D721Med (cell line): ENCODE results near the gene ZSWIM3.

Experiments
- DNase-seq: peaks from one replicate; pipeline ENCODE4 v3.0.0; 2011; ENCODE audit warnings: low spot score; ENCODE audit not compliant: insufficient read length
- FAIRE-seq: peaks from 2 replicates; lab custom pipeline; 2011; peaks lifted over from hg19 to GRCh38; lab: Jason Lieb, UNC
- CTCF ChIP-seq: IDR thresholded peaks from 2 replicates; pipeline ENCODE4 v1.5.1; 2012; ENCODE audit warnings: mild to moderate bottlenecking, control low read depth; ENCODE audit not compliant: insufficient read depth; ENCODE audit errors: missing control alignments

ZSWIM3 gene

GRCh38 chr20:45833030-45833882 is 24.2 kb upstream of the ZSWIM3 start, which contains the start of gene SNX21:
SNX21 (plus strand) TSS chr20:45833799; CDS start chr20:45833920, 121 bp downstream.
- DNase-seq (peak; percentile 51), FAIRE-seq (no peak)
- no peak for TF ChIP-seq CTCF

GRCh38 chr20:45833883-45834796 is 23.3 kb upstream of the ZSWIM3 start:
- TF ChIP-seq CTCF = no peak
- FAIRE-seq = no peak
- peak; percentile 84 for DNase-seq

GRCh38 chr20:45834797-45835161 is 22.6 kb upstream of the ZSWIM3 start:
- DNase-seq (no peak), FAIRE-seq (no peak)
- TF ChIP-seq CTCF = no peak

- TF ChIP-seq CTCF = no peak
- FAIRE-seq (no peak), DNase-seq (no peak)
Observed at GRCh38 chr20:45835329-45835765, 22.1 kb upstream of the ZSWIM3 start.

GRCh38 chr20:45835825-45836224 is 21.6 kb upstream of the ZSWIM3 start:
- no peak for TF ChIP-seq CTCF
- DNase-seq (no peak), FAIRE-seq (no peak)

GRCh38 chr20:45836841-45837240 is 20.6 kb upstream of the ZSWIM3 start:
- no peak for TF ChIP-seq CTCF
- DNase-seq (no peak), FAIRE-seq (no peak)
